Upper lobe of left lung (tissue), 4 donors: ENCODE measurements around the gene SPAG16.

ENCODE experiments used
- CTCF ChIP-seq, 6 experiments: fragments of 450-650 bp in 4 of 6; fragments of 200-600 bp in 2 of 6; sonication (generic) in 2 of 6; IDR thresholded peaks; one replicate each; pipeline ENCODE4 v1.5.1; 2016 to 2019; ENCODE audit warnings: antibody characterized with exemption in 6 of 6
- EP300 ChIP-seq, 4 donors: sonication (generic); formaldehyde crosslinking; IDR thresholded peaks; one replicate each; pipeline ENCODE4 v1.5.1; 2017; ENCODE audit warnings: antibody characterized with exemption in 4 of 4, control low read depth in 2 of 4

DNA sequence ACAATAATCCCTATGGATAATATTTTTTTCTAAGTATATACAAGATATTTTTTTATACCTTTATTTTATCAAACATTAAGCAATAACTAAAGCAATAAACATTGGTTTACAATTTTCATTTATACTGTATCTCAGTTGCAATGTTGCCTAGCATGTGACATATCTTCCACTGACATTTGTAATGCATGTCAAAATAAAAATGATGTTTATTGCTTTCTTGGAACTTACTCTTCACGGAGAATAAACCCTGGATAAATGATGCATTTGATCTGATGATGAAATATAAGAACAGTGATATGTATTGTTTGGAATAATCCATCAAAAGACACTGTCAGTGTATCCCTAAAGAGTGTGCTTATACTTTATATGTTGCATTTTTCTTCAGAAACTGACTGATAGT, 135.7 kb downstream of the SPAG16 start:
- no peak for TF ChIP-seq CTCF (IDR thresholded peaks at IDR 0.05)
- TF ChIP-seq EP300 (IDR thresholded peaks at IDR 0.05): no peak
